Measurements from ENCODE around the gene TMEM256. TPM values are rescaled to one million over a fixed set of nuclear protein-coding genes. Genes with fewer than 3 reads are reported as not detected.

Gene TMEM256
- total and polyA plus RNA-seq, 9 of the 15 experiments (the other 6 are each of a cell fraction or from before 2014, with no cell fraction given), result 43.4 to 177 (median 68.5) TPM

GRCh38 chr17:7429722-7430121, 25.8 kb upstream of the TMEM256 start:
- no peaks in the 10 kb centered on the region for H3K36me3 ChIP-seq (ENCODE audit: control insufficient read depth, insufficient read depth, low read length)
- WGBS (ENCODE audit: insufficient coverage, low coverage, missing lambda C conversion rate), result 50% methylated on average over 4 of the region's 10 CpGs
- H3K4me1 ChIP-seq (replicated peaks in 1 of 2; ENCODE audit: control insufficient read depth in 2 of 2, insufficient read depth in 2 of 2, low read length in 2 of 2), result peaks cover 0 to 16% of the 10 kb centered on the region in 2 experiments; a peak in 3 of 5 replicates
- no peaks in the 10 kb centered on the region for H3K79me2 ChIP-seq (ENCODE audit: control insufficient read depth, insufficient read depth, low read length)
- TF ChIP-seq BRD4 (IDR thresholded peaks at IDR 0.05), result no peak
- POLR2A ChIA-PET, result interaction anchor here (0.5 kb wide), 1 partner anchor 67 kb away, joined by 4 read pairs; no protein-coding TSS in a partner anchor
- no peaks in the 10 kb centered on the region for H4K20me1 ChIP-seq (replicated peaks; ENCODE audit: control insufficient read depth, insufficient read depth, low read length)
- no peak overlapping the region for H3K27ac ChIP-seq (ENCODE audit: extremely low read depth, low read depth, low read length)
- no peak overlapping the region for H2AFZ ChIP-seq (ENCODE audit: low read depth, low read length)
- H3K27me3 ChIP-seq (ENCODE audit: control insufficient read depth in 2 of 2, insufficient read depth in 2 of 2, low read length in 2 of 2), result no peaks in the 10 kb centered on the region
- intact Hi-C loops (cut with micrococcal nuclease), result no loop called here
- DNase-seq (ENCODE audit: extremely low read depth in 1 of 4, low spot score in 3 of 4) (no peak), ATAC-seq (no peak), FAIRE-seq (no peak)
- no peaks in the 10 kb centered on the region for H3K9me1 ChIP-seq (ENCODE audit: control insufficient read depth, insufficient read depth, low read length)
- no peak overlapping the region for H3K4me2 ChIP-seq (ENCODE audit: insufficient read depth, low read length)
- in situ Hi-C loops (cut with MboI), result no loop called here
- BruUV-seq (replicated peaks), result no TSS peak
- no peaks in the 10 kb centered on the region for H3K9me3 ChIP-seq (replicated peaks; ENCODE audit: control insufficient read depth, insufficient read depth, low read depth, low read length)
- H3K9ac ChIP-seq (ENCODE audit: insufficient read depth in 1 of 2, low read depth in 2 of 2, low read length in 2 of 2), result peak overlapping the region in 1 of 2 experiments; percentile 40; a peak in 1 of 4 replicates
- no peak overlapping the region for H3K4me3 ChIP-seq
- CTCF ChIA-PET (ENCODE audit: low intra/inter-chr PET ratio), result no interaction called here

- intact Hi-C loops (cut with micrococcal nuclease) (no loop called here), in situ Hi-C loops (cut with MboI) (no loop called here)
- Histone ChIP-seq H3K9me1 (ENCODE audit: control insufficient read depth, insufficient read depth, low read length) (no peaks in the 10 kb centered on the region), H2AFZ (ENCODE audit: low read depth, low read length) (no peak within 1 kb of the TSS), H3K4me2 (ENCODE audit: insufficient read depth, low read length) (no peak within 1 kb of the TSS), H3K4me1 (replicated peaks in 1 of 2; ENCODE audit: control insufficient read depth in 2 of 2, insufficient read depth in 2 of 2, low read length in 2 of 2) (peaks cover 0 to 14% of the 10 kb centered on the region in 2 experiments; a peak in 2 of 5 replicates), H4K20me1 (replicated peaks; ENCODE audit: control insufficient read depth, insufficient read depth, low read length) (no peaks in the 10 kb centered on the region), H3K9me3 (replicated peaks; ENCODE audit: control insufficient read depth, insufficient read depth, low read depth, low read length) (no peaks in the 10 kb centered on the region), H3K4me3 (no peak within 1 kb of the TSS), H3K27ac (ENCODE audit: extremely low read depth, low read depth, low read length) (no peak within 1 kb of the TSS), H3K36me3 (ENCODE audit: control insufficient read depth, insufficient read depth, low read length) (no peaks in the 10 kb centered on the region), H3K9ac (ENCODE audit: insufficient read depth in 1 of 2, low read depth in 2 of 2, low read length in 2 of 2) (no peak within 1 kb of the TSS), H3K27me3 (ENCODE audit: control insufficient read depth in 2 of 2, insufficient read depth in 2 of 2, low read length in 2 of 2) (no peaks in the 10 kb centered on the region), H3K79me2 (ENCODE audit: control insufficient read depth, insufficient read depth, low read length) (no peaks in the 10 kb centered on the region)
- ChIA-PET CTCF (ENCODE audit: low intra/inter-chr PET ratio) (no interaction called here), POLR2A (interaction anchor here (0.6 kb wide), 1 partner anchor 221 kb away, joined by 4 read pairs; no protein-coding TSS in a partner anchor)
- 0% methylated on average over 3 of the region's 5 CpGs for WGBS (ENCODE audit: insufficient coverage, low coverage, missing lambda C conversion rate)
- BruUV-seq (replicated peaks), result no TSS peak
- ATAC-seq (no peak), DNase-seq (ENCODE audit: extremely low read depth in 1 of 4, low spot score in 3 of 4) (no peak), FAIRE-seq (no peak)
- TF ChIP-seq SRSF7 (optimal IDR thresholded peaks at IDR 0.05; ENCODE audit: low read depth, low read length) (no peak), HIVEP1 (CRISPR knock-in tag; IDR thresholded peaks at IDR 0.05) (no peak), BACH1 (tag; IDR thresholded peaks at IDR 0.05) (no peak), TAF1 (IDR thresholded peaks at IDR 0.05; ENCODE audit: control insufficient read depth, extremely low read depth, insufficient read depth, low read length, severe bottlenecking) (no peak), HMG20A (CRISPR knock-in tag; conservative IDR thresholded peaks at IDR 0.05) (no peak), ZNF584 (CRISPR knock-in tag; IDR thresholded peaks at IDR 0.05; ENCODE audit: low read depth) (no peak), KLF13 (tag; IDR thresholded peaks at IDR 0.05; ENCODE audit: borderline replicate concordance, low read depth) (no peak), ZNF583 (CRISPR knock-in tag; IDR thresholded peaks at IDR 0.05) (no peak), MLLT1 (IDR thresholded peaks at IDR 0.05) (no peak), CEBPB (tag; IDR thresholded peaks at IDR 0.05) (no peak), STAT6 (CRISPR knock-in tag; IDR thresholded peaks at IDR 0.05) (no peak)
These were observed 24.7 kb upstream of the TMEM256 start, which contains the start of gene SPEM3 for GRCh38 chr17:7428557-7428956. SPEM3 (plus strand) TSS chr17:7428857; CDS start chr17:7428903, 46 bp downstream.
